NCI-H1048 (cell line): Measurements from ENCODE around the gene HOXB5.

ENCODE experiments used
- DNase-seq: peaks from one replicate; lab custom pipeline; 2025; lab: John Stamatoyannopoulos, UW

HOXB5 gene

GRCh38 chr17:48593126-48593829 lies at the start of gene HOXB5:
Gene HOXB5, minus strand, starts transcription at chr17:48593779. Its CDS starts 97 bp downstream, at chr17:48593682.
- no peak for DNase-seq

- no peak for DNase-seq
These were observed 49.5 kb upstream of the HOXB5 start for GRCh38 chr17:48642843-48643696.

- no peak for DNase-seq
These were observed 48.7 kb upstream of the HOXB5 start for GRCh38 chr17:48642059-48642842.

- DNase-seq: no peak
These were observed 48.0 kb upstream of the HOXB5 start for GRCh38 chr17:48641541-48642058.

- no peak for DNase-seq
These were observed 47.2 kb upstream of the HOXB5 start for GRCh38 chr17:48640858-48641180.

GRCh38 chr17:48639982-48640857 lies 46.6 kb upstream of the HOXB5 start:
- no peak for DNase-seq

- DNase-seq: no peak
These were observed 45.6 kb upstream of the HOXB5 start for GRCh38 chr17:48639136-48639535.

- no peak for DNase-seq
These were observed 44.0 kb upstream of the HOXB5 start for GRCh38 chr17:48637323-48638260.

GRCh38 chr17:48636177-48637018 lies 42.8 kb upstream of the HOXB5 start:
- peak; percentile 34 for DNase-seq

GRCh38 chr17:48634493-48635208 lies 41.1 kb upstream of the HOXB5 start:
- no peak for DNase-seq

- DNase-seq: no peak
These were observed 39.7 kb upstream of the HOXB5 start for GRCh38 chr17:48633266-48633677.

GRCh38 chr17:48632579-48633265 lies 39.1 kb upstream of the HOXB5 start:
- DNase-seq: no peak

- no peak for DNase-seq
These were observed 38.4 kb upstream of the HOXB5 start for GRCh38 chr17:48631693-48632578.

- no peak for DNase-seq
These were observed 37.5 kb upstream of the HOXB5 start for GRCh38 chr17:48630925-48631692.

GRCh38 chr17:48630009-48630924 lies 36.7 kb upstream of the HOXB5 start:
- DNase-seq: no peak
